ENCODE measurements around the gene CXXC5.

Gene CXXC5

GRCh38 chr5:139647506-139648204 is 494 bp upstream of the CXXC5 start:
- intact Hi-C loops (cut with DNase I): loop anchor here (2.0 to 5.0 kb wide), 2 partner anchors 13 to 40 kb away; no protein-coding TSS in a partner anchor
- DNase-seq: peak in 14 of 42 donors; percentile 4 to 45 (median 14)

GRCh38 chr5:139649082-139649991 is 1.2 kb downstream of the CXXC5 start:
- peak in 35 of 42 donors; percentile 58 to 85 (median 71) for DNase-seq
- intact Hi-C loops (cut with DNase I): loop anchor here (2.0 to 5.0 kb wide), 2 partner anchors 15 to 38 kb away; no protein-coding TSS in a partner anchor

GRCh38 chr5:139650031-139650688 is 2.0 kb downstream of the CXXC5 start:
- intact Hi-C loops (cut with DNase I): no loop called here
- peak in 32 of 42 donors; percentile 57 to 88 (median 70) for DNase-seq

GRCh38 chr5:139650689-139651042 is 2.5 kb downstream of the CXXC5 start:
- intact Hi-C loops (cut with DNase I): no loop called here
- peak in 24 of 42 donors; percentile 40 to 86 (median 70) for DNase-seq

- peak in 39 of 42 donors; percentile 56 to 91 (median 77) for DNase-seq
- intact Hi-C loops (cut with DNase I): no loop called here
These were observed 3.1 kb downstream of the CXXC5 start for GRCh38 chr5:139651043-139651834.

GRCh38 chr5:139651853-139652787 is 4.0 kb downstream of the CXXC5 start:
- intact Hi-C loops (cut with DNase I): no loop called here
- DNase-seq: peak; percentile 86 to 97 (median 92)

- intact Hi-C loops (cut with DNase I): no loop called here
- DNase-seq: no peak
These were observed 4.7 kb downstream of the CXXC5 start for GRCh38 chr5:139652788-139653241.

GRCh38 chr5:139653616-139654015 is 5.5 kb downstream of the CXXC5 start:
- intact Hi-C loops (cut with DNase I): no loop called here
- DNase-seq: no peak

- intact Hi-C loops (cut with DNase I): no loop called here
These were observed 6.3 kb downstream of the CXXC5 start for GRCh38 chr5:139654464-139654863.

GRCh38 chr5:139654871-139655491 is 6.8 kb downstream of the CXXC5 start:
- intact Hi-C loops (cut with DNase I): no loop called here

More at GRCh38 chr5:139654464-139654863, 6.3 kb downstream of the CXXC5 start:
- DNase-seq: no peak

GRCh38 chr5:139655727-139656271 is 7.7 kb downstream of the CXXC5 start:
- intact Hi-C loops (cut with DNase I): no loop called here
- DNase-seq: peak in 21 of 42 donors; percentile 38 to 82 (median 64)

More at GRCh38 chr5:139654871-139655491, 6.8 kb downstream of the CXXC5 start:
- DNase-seq: peak in 3 of 42 donors; percentile 41 to 50 (median 42)

- intact Hi-C loops (cut with DNase I): no loop called here
- DNase-seq: no peak
These were observed 9.5 kb downstream of the CXXC5 start for GRCh38 chr5:139657363-139658321.

- intact Hi-C loops (cut with DNase I): no loop called here
These were observed 10.4 kb downstream of the CXXC5 start for GRCh38 chr5:139658501-139658927.

GRCh38 chr5:139658928-139659667 is 10.9 kb downstream of the CXXC5 start:
- DNase-seq: peak in 2 of 42 donors; percentile 41 to 47
- intact Hi-C loops (cut with DNase I): no loop called here

More at GRCh38 chr5:139658501-139658927, 10.4 kb downstream of the CXXC5 start:
- DNase-seq: peak in 3 of 42 donors; percentile 38 to 75 (median 63)

- intact Hi-C loops (cut with DNase I): no loop called here
These were observed 11.5 kb downstream of the CXXC5 start for GRCh38 chr5:139659695-139660101.

More at GRCh38 chr5:139659695-139660101, 11.5 kb downstream of the CXXC5 start:
- DNase-seq: peak in 2 of 42 donors; percentile 28 to 47
